Activated T-cell treated with anti-CD3 and anti-CD28 coated beads, Interleukin-2, amount 50 U/mL, for 72 hours (primary cell): Measurements from ENCODE around the gene ALDH4A1. TPM values are rescaled to one million over a fixed set of nuclear protein-coding genes. Genes with fewer than 3 reads are reported as not detected.
A peak's percentile ranks its signal among the peaks of the same experiment; 100 is the strongest.

Source experiments
- ATAC-seq, 2 donors: fragments of 150-1000 bp; cut with Tn5 transposase; replicated peaks in 1 of 2; 2 replicates each; pipeline ENCODE4 v1.10.0; 2021; ENCODE audit warnings: moderate library complexity in 2 of 2, mild to moderate bottlenecking in 1 of 2
- DNase-seq, 2 donors: peaks; one replicate each; pipeline ENCODE4 v3.0.0; 2021 to 2022; ENCODE audit warnings: mixed read lengths in 1 of 2
- H3K27ac Mint-ChIP-seq: one replicate; pipeline ENCODE4 v1.8.0; 2022; ENCODE audit warnings: mild to moderate bottlenecking, moderate library complexity, mixed read lengths
- H3K27me3 Mint-ChIP-seq: one replicate; pipeline ENCODE4 v1.8.0; 2022; ENCODE audit warnings: low read depth, mixed read lengths
- H3K36me3 Mint-ChIP-seq, 2 donors: one replicate each; pipeline ENCODE4 v1.8.0; 2022; ENCODE audit warnings: mixed read lengths in 2 of 2, mild to moderate bottlenecking in 1 of 2; ENCODE audit not compliant: insufficient read depth in 2 of 2
- H3K4me1 Mint-ChIP-seq: one replicate; pipeline ENCODE4 v1.8.0; 2022; ENCODE audit warnings: low read depth, mixed read lengths
- H3K4me3 Mint-ChIP-seq, 2 donors: one replicate each; pipeline ENCODE4 v1.8.0; 2022; ENCODE audit warnings: mild to moderate bottlenecking in 2 of 2, mixed read lengths in 2 of 2, moderate library complexity in 2 of 2
- H3K9me3 Mint-ChIP-seq, 2 donors: one replicate each; pipeline ENCODE4 v1.8.0; 2022; ENCODE audit warnings: mixed read lengths in 2 of 2
- total RNA-seq, 2 donors: library from RNA; stranded (reverse); gene quantifications; one replicate each; pipeline ENCODE4 v1.2.3, GENCODE V29; 2022

ALDH4A1 gene
- total RNA-seq, 2 donors from 2014 or later, result 8.1 to 13.1 TPM

DNA sequence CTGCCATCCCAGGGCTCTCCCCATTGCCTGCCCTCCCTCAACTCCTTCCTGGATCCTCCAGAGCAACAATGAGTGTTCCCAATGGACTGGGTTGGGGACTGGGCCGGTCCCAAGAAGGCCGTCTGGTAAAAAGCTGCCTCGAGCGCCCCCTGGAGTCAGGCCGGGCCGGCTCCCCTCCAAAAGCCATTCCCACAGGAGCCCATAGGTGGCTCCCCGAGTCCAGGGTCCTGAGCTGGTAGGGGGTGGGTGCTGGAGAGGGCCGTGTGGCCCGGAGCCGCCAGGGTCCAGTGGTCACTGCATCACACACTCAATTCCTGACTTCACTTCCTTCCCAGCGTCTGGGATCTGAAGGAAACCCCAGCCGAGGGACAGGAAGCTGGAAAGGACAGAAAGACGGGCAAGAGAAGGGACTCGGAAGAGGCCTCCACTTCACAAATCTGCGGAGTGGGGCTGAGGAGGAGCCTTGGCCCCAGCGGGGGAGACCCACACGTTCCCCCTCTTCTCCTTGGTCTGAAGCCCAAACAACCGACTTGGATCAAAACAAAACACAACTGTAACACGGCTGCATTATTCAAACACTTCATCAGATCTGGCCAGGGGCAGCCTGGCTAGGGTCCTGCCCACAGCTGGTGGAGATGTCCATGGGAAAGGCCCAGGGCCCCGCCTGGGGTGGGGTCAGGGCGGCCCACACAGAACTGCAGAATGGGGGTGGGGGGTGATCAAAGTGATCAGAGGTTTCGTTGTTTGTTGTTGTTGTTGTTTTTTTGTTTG lies 10.9 kb upstream of the ALDH4A1 start:
- Mint-ChIP-seq H3K36me3 (peaks cover 22 to 42% of the 10 kb centered on the region in 2 donors), H3K4me3 (no peak overlapping the region), H3K9me3 (peaks cover 0 to 3% of the 10 kb centered on the region in 2 donors), H3K4me1 (peaks cover 42% of the 10 kb centered on the region), H3K27ac (peak overlapping the region; percentile 86), H3K27me3 (no peaks in the 10 kb centered on the region)
- ATAC-seq (peak; percentile 74 to 78), DNase-seq (peak; percentile 73 to 80)

DNA sequence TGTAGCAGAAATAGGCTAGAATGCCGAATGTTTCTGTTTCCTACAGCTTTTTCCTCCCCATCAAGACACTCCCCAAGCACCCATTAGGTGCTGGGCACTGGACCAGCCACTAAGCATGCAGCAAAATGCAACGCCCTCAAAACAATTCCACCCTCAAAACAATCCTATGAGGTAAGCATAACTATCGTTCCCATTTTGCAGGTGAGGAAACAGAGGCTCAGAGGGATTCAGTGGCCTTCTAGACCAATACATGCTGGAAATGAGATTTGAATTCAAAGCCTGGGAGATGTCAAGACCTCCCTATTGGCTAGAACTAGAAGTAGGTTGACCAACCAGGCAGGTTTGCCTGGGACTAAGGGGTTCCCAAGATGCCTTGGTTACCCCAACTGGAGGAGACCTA lies 10.2 kb upstream of the ALDH4A1 start:
- Mint-ChIP-seq H3K36me3 (peaks cover 22 to 49% of the 10 kb centered on the region in 2 donors), H3K27ac (no peak overlapping the region), H3K4me3 (no peak overlapping the region), H3K27me3 (no peaks in the 10 kb centered on the region), H3K4me1 (peaks cover 49% of the 10 kb centered on the region), H3K9me3 (peaks cover 0 to 3% of the 10 kb centered on the region in 2 donors)
- DNase-seq (no peak), ATAC-seq (no peak)

DNA sequence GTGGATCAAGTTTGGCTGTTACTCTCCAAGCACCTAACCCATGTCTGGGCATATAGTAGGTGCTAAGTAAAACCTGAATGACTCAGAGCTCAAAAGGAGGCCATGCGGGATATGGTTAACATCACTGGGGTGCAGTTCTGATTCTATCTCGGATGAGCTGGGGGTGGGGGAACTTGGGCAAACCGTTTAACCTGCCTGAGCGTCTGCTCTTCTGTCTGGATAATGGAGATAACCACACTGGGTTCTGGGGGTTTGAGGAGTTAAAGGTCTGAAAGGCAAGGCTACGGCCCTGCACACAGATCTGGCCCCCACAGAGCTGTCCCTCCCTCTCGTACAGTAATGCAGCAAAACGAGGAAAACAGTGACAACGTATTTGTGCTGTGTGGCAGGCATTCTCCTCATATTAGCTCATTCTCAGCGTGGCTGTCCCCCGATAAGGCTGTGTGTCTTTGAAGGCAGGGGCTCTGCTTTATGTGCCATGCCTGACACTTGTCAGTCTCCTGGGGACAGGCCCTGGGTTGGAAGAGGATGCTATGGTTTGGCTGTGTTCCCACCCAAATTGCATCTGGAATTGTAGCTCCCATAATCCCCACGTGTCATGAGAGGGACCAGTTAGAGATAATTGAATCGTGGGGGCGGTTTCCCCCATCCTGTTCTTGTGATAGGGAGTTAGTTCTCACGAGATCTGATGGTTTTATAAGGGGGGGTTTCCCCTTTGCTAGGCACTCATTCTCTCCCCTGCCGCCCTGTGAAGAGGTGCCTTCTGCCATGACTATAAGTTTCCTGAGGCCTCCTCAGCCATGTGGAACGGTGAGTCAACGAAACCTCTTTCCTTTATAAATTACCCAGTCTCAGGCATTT lies 6.8 kb upstream of the ALDH4A1 start:
- Mint-ChIP-seq H3K36me3 (peaks cover 24 to 50% of the 10 kb centered on the region in 2 donors), H3K27me3 (no peaks in the 10 kb centered on the region), H3K4me1 (peaks cover 48% of the 10 kb centered on the region), H3K4me3 (no peak overlapping the region), H3K27ac (no peak overlapping the region), H3K9me3 (peaks cover 0 to 3% of the 10 kb centered on the region in 2 donors)
- ATAC-seq, result peak in 1 of 2 donors; percentile 25
- DNase-seq, result no peak

DNA sequence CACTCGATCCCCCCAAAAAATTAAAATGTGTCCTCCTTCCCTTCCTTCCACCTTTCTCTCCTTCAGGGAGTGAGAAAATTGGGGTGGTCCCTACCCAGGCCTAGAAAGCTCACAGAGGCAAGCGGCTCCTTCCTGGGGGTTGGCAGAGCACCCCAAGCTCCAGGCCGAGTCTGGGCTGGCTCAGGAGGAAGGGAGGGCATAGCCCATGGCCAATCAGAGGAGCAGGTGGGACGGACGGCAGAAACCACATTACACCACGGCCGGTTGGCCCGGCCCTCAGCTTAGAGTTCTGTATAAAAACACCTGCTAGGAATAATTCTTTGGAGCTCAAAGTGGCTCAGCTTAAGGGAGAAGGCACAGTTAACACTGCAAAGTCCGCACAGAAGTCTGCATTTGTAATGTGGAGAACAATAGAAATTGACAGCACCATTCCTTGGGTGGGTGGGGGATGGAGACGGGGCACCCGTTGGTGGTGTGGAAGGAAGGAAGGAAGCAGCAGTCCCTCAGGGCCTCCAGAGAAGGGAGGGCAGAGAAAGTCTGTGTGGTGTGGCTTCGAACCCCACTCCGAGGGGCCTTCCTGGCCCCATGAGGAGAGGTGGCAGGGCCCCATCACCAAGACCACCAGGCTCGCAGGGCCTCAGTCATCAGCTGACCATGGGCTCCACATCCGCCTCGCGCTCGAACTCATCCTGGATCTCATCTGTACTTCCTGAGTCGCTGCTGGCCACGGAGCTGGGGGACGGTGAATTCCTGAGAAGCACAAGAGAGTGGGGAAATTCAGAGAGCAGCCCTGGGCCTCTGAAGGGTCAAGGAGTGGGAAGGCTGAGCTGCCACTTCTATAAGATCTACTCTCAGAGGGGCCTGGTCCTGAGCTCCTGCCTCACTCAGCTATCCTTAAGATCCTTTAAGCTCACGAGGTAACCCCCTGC lies 5.8 kb upstream of the ALDH4A1 start:
- DNase-seq (no peak), ATAC-seq (no peak)
- H3K27ac Mint-ChIP-seq, result no peak overlapping the region
- H3K4me1 Mint-ChIP-seq, result peaks cover 48% of the 10 kb centered on the region
- H3K4me3 Mint-ChIP-seq, result no peak overlapping the region
- H3K36me3 Mint-ChIP-seq, result peaks cover 24 to 46% of the 10 kb centered on the region in 2 donors
- peaks cover 0 to 3% of the 10 kb centered on the region in 2 donors for H3K9me3 Mint-ChIP-seq
- no peaks in the 10 kb centered on the region for H3K27me3 Mint-ChIP-seq

DNA sequence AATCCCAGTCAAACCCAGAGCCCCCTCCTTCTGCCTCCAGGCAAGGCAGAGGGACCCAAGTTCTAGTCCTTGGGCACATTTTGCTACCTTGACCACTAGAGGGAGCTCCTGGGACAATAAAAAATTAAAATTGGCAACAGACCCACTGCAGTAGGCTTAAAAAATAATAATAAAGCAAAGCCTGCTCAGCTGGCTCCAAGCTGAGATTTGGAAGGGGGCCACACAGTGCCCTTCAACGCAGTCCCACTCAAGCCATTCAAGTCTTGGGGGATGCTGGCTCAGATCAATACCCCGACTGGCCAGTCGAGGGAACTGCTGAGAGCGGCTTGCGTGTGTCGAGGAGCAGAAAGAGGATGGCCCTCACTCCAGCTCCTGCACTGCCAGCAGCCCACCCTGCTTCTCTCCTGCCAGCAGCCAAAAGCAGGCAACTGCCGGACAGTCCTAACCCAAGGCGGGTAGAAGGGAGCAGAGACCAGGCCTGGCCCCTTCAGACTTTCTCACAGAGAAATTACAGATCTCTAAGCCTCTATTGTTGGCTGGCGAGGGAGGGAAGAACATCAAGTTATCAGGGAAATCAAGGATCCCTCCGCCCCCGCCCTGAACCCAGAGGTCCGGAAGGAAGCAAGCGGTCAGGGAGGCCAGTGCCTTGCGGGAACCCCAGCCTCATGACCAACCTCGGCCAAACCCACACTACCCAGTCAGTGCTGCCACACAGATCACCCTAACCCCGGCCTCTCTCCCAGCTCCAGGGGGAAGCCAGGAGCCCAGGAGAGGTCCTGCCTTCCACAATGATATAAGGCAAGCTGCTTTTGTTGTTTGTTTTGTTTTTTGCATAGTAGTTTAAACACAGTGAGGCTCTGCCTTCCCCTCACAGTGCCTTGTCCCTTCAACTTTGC lies 4.9 kb upstream of the ALDH4A1 start:
- peaks cover 24 to 39% of the 10 kb centered on the region in 2 donors for H3K36me3 Mint-ChIP-seq
- no peak overlapping the region for H3K4me3 Mint-ChIP-seq
- H3K27me3 Mint-ChIP-seq, result no peaks in the 10 kb centered on the region
- peaks cover 49% of the 10 kb centered on the region for H3K4me1 Mint-ChIP-seq
- ATAC-seq (no peak), DNase-seq (peak; percentile 43 to 68)
- H3K27ac Mint-ChIP-seq, result peak overlapping the region; percentile 70
- H3K9me3 Mint-ChIP-seq, result peaks cover 0 to 3% of the 10 kb centered on the region in 2 donors

DNA sequence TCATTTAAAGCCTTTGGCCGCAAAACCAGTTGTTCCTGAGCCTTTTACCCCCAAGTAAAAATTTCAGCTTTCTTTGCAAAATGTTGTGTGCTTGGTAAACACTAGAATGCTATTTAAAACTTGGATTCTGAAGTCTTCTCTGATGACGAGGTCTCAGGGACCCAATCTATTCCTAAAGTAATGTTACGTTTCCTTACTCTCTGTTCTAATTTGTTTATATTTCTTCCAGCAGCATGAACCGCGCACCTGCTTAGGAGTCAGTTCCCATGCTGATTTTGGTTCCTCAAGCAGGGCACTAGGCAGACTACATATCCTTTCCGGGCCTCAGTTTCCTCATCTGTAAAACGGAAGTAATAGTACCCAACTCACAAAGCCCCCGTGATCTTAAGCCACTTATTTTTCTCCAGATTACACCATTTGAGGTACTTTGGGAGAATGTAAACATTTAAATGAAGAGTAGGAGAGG lies 969 bp upstream of the ALDH4A1 start:
- Mint-ChIP-seq H3K9me3 (no peaks in the 10 kb centered on the region), H3K27ac (peak overlapping the region; percentile 87), H3K4me1 (peaks cover 54% of the 10 kb centered on the region), H3K36me3 (peaks cover 2 to 10% of the 10 kb centered on the region in 2 donors), H3K27me3 (no peaks in the 10 kb centered on the region), H3K4me3 (peak overlapping the region; percentile 90 to 92)
- DNase-seq (no peak), ATAC-seq (no peak)

DNA sequence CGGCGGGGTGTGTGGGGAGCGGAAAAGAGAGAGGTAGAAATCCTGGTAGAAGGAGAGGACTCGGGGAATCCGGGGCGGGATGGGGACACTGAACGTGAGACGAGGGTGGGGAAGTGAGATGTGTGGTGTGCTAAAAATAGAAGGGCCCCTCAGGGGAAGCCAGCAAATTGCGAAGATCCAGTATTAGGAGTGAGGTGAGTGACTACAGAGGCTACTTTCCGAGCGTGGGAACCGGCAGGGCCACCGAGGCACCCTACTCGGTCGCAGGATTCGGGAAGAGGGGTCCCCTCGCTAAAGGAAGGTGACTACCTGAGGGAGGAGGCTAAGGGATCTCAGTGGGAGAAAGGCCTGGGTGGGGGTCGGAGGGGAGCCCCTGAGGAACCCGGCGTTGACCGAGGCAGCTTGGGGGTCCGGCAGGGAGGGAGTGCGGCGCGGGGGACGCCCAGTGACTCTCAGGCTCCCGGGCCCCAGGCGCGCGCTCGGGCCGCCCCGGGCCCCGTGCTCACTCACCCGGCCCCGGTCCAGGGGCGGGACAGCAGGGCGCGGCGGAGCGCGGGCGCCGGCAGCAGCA lies 318 bp downstream of the ALDH4A1 start:
- Mint-ChIP-seq H3K27ac (peak overlapping the region; percentile 20), H3K4me3 (peak overlapping the region; percentile 90 to 92), H3K36me3 (no peaks in the 10 kb centered on the region), H3K4me1 (peaks cover 42% of the 10 kb centered on the region), H3K9me3 (no peaks in the 10 kb centered on the region), H3K27me3 (no peaks in the 10 kb centered on the region)
- DNase-seq, result no peak
- ATAC-seq, result no peak

DNA sequence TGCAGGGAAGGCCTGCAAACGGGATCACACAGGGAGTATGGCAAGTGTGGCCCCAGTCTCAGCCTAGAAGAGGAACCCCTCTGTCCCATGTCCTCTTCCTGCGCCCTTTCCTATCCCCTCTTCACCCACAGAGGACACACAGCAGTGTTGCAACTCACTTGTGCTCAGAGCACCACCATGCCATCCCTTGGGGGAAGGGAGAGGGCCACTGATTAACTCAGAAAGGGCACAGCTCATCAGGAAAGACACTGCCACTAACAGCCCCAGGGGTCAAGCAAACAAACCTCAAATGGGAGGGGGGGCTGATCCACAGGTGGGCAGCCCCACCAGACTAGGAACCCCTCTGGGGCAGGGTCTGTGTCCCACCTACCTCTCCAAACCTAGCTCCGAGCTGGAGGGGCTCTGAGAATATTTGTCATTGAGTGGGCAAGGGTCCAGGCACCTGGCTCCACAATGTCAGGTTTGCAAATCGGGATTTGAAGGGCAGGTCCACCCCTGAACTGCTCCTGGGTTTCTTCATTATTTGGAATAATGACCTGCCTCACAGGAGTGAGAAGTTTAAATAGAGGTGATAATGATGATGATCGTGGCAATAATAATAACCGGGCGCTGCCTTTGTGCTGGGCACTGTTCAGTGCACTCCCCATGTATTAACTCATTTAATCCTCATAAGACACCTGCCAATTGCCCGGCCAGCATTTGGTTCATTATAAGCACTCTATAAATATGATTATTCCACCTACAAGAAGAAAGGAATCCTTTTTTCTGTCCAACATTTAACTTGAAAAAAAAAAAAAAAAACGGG lies 1.0 kb downstream of the ALDH4A1 start:
- Mint-ChIP-seq H3K4me3 (peak overlapping the region; percentile 90 to 92), H3K4me1 (peaks cover 40% of the 10 kb centered on the region), H3K36me3 (no peaks in the 10 kb centered on the region), H3K27ac (peak overlapping the region; percentile 20), H3K27me3 (no peaks in the 10 kb centered on the region), H3K9me3 (no peaks in the 10 kb centered on the region)
- DNase-seq, result no peak
- no peak for ATAC-seq

DNA sequence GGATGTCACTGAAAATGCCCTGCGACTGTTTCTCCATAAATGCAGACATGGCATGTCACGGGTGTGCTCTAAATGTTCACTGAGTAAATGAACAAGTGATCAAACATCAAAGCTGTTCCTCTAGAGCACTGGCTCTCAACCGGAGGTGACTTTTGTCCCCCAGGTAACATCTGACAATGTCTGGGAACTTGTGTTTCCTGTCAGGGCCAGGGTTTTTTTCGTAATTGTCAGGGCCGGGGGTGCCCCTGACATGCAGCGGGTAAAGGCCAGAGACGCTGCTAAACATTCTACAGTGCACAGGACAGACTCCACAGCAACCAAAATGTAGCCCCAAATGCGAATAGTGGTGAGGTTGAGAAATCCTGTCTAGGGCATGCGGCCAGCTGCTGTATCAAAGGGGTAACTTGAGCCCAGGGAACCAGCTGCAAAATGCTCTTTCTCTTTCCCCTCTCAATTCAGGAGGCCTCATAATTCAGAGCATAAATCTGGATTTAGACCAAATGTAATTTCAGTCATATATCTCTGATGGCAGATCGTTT lies 2.0 kb downstream of the ALDH4A1 start:
- H3K4me3 Mint-ChIP-seq, result peak overlapping the region; percentile 55 to 66
- H3K27ac Mint-ChIP-seq, result peak overlapping the region; percentile 33
- no peak for ATAC-seq

DNA sequence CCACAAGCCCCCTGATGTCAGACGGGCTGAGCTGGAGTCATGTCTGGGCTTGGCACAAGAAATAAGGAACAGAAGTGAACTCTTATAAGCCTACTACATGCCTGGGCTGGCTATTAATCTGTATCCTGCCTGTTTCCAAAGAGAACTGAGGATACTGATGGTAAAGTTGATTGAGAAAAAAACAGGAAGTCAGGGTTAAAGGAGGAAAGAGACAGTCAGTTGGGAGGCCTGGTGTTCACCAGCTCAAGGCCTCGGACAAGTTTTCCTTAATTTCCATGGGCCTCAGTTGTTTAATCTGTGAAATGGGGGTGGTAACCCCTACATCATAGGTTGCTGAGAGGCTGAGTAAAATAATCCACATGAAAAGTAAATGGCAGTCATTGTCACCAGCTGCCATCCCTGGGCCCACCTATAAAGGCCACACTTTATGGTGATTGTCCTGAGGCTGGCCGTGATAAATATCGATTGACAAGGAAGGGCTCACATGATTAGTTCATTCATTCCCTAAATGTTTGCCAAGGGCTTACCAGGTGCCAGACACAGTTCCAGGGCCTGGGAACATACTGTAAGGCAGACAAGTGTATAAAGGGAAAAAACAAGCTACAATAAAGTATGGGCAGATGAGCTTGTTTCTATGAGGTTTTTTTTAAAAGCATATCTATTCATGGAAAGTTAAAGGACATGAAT lies 2.8 kb downstream of the ALDH4A1 start:
- H3K36me3 Mint-ChIP-seq, result no peaks in the 10 kb centered on the region
- no peak overlapping the region for H3K4me3 Mint-ChIP-seq
- no peak for ATAC-seq
- H3K27me3 Mint-ChIP-seq, result no peaks in the 10 kb centered on the region
- no peak for DNase-seq
- H3K27ac Mint-ChIP-seq, result no peak overlapping the region
- H3K9me3 Mint-ChIP-seq, result no peaks in the 10 kb centered on the region
- H3K4me1 Mint-ChIP-seq, result peaks cover 40% of the 10 kb centered on the region

More for the DNA sequence above, 2.0 kb downstream of the ALDH4A1 start:
- no peaks in the 10 kb centered on the region for H3K9me3 Mint-ChIP-seq
- no peaks in the 10 kb centered on the region for H3K27me3 Mint-ChIP-seq
- H3K36me3 Mint-ChIP-seq, result no peaks in the 10 kb centered on the region
- peak; percentile 23 to 28 for DNase-seq
- peaks cover 40% of the 10 kb centered on the region for H3K4me1 Mint-ChIP-seq
